Subcutaneous abdominal adipose tissue (tissue), 5 donors: Measurements from ENCODE around the gene GRPEL1.

Source experiments
- H3K27ac ChIP-seq: one replicate; pipeline ENCODE4 v1.7.0; 2013; ENCODE audit warnings: low read depth, mild to moderate bottlenecking, inconsistent platforms, low read length, moderate library complexity
- H3K27me3 ChIP-seq, 5 donors: one replicate each; pipeline ENCODE4 v1.7.0; 2013; ENCODE audit warnings: low read length in 5 of 5, inconsistent platforms in 1 of 5; ENCODE audit not compliant: control insufficient read depth in 5 of 5, insufficient read depth in 4 of 5
- H3K36me3 ChIP-seq, 5 donors: one replicate each; pipeline ENCODE4 v1.7.0; 2013; ENCODE audit warnings: low read length in 5 of 5; ENCODE audit not compliant: control insufficient read depth in 5 of 5, insufficient read depth in 5 of 5
- H3K4me1 ChIP-seq, 5 donors: one replicate each; pipeline ENCODE4 v1.7.0; 2013; ENCODE audit warnings: low read length in 5 of 5, mild to moderate bottlenecking in 3 of 5, moderate library complexity in 1 of 5; ENCODE audit not compliant: control insufficient read depth in 5 of 5, insufficient read depth in 5 of 5
- H3K4me3 ChIP-seq, 5 donors: one replicate each; pipeline ENCODE4 v1.7.0; 2013; ENCODE audit warnings: low read length in 5 of 5, low read depth in 1 of 5
- H3K9ac ChIP-seq, 5 donors: one replicate each; pipeline ENCODE4 v1.7.0; 2013; ENCODE audit warnings: low read length in 5 of 5, mild to moderate bottlenecking in 4 of 5, moderate library complexity in 3 of 5
- H3K9me3 ChIP-seq, 5 donors: one replicate each; pipeline ENCODE4 v1.7.0; 2013; ENCODE audit warnings: low read length in 5 of 5; ENCODE audit not compliant: control insufficient read depth in 5 of 5
- donor health status: healthy.
- donor health status: healthy.
- donor health status: healthy.
- donor health status: healthy.
- donor health status: healthy.

GRPEL1 gene

GRCh38 chr4:7077371-7077770 is 9.5 kb upstream of the GRPEL1 start:
- no peak overlapping the region for H3K27ac ChIP-seq
- H3K9me3 ChIP-seq = no peaks in the 10 kb centered on the region
- no peaks in the 10 kb centered on the region for H3K27me3 ChIP-seq
- H3K4me1 ChIP-seq = no peaks in the 10 kb centered on the region
- no peaks in the 10 kb centered on the region for H3K36me3 ChIP-seq
- no peak overlapping the region for H3K4me3 ChIP-seq
- no peak overlapping the region for H3K9ac ChIP-seq

- Histone ChIP-seq H3K27ac (no peak overlapping the region), H3K36me3 (no peaks in the 10 kb centered on the region), H3K9me3 (no peaks in the 10 kb centered on the region), H3K4me3 (no peak overlapping the region), H3K9ac (no peak overlapping the region), H3K4me1 (no peaks in the 10 kb centered on the region), H3K27me3 (no peaks in the 10 kb centered on the region)
Observed at GRCh38 chr4:7076696-7077082, 8.8 kb upstream of the GRPEL1 start.

- no peak overlapping the region for H3K27ac ChIP-seq
- H3K9ac ChIP-seq = no peak overlapping the region
- no peaks in the 10 kb centered on the region for H3K36me3 ChIP-seq
- H3K9me3 ChIP-seq = no peaks in the 10 kb centered on the region
- H3K4me1 ChIP-seq = no peaks in the 10 kb centered on the region
- peaks cover 0 to 2% (median 0%) of the 10 kb centered on the region in 5 donors for H3K27me3 ChIP-seq
- H3K4me3 ChIP-seq = no peak overlapping the region
Observed at GRCh38 chr4:7075962-7076695, 8.3 kb upstream of the GRPEL1 start.

GRCh38 chr4:7074426-7074825 is 6.6 kb upstream of the GRPEL1 start:
- Histone ChIP-seq H3K36me3 (no peaks in the 10 kb centered on the region), H3K4me1 (peaks cover 0 to 5% (median 2%) of the 10 kb centered on the region in 5 donors), H3K4me3 (no peak overlapping the region), H3K9ac (no peak overlapping the region), H3K27me3 (peaks cover 0 to 2% (median 0%) of the 10 kb centered on the region in 5 donors), H3K27ac (no peak overlapping the region), H3K9me3 (no peaks in the 10 kb centered on the region)

GRCh38 chr4:7073526-7074390 is 5.9 kb upstream of the GRPEL1 start:
- H3K9me3 ChIP-seq = no peaks in the 10 kb centered on the region
- H3K4me3 ChIP-seq = no peak overlapping the region
- no peak overlapping the region for H3K9ac ChIP-seq
- H3K36me3 ChIP-seq = no peaks in the 10 kb centered on the region
- H3K4me1 ChIP-seq = peaks cover 2 to 9% (median 7%) of the 10 kb centered on the region in 5 donors
- H3K27me3 ChIP-seq = peaks cover 0 to 2% (median 0%) of the 10 kb centered on the region in 5 donors
- no peak overlapping the region for H3K27ac ChIP-seq

GRCh38 chr4:7073059-7073458 is 5.2 kb upstream of the GRPEL1 start:
- H3K36me3 ChIP-seq = no peaks in the 10 kb centered on the region
- peaks cover 0 to 2% (median 0%) of the 10 kb centered on the region in 5 donors for H3K27me3 ChIP-seq
- no peaks in the 10 kb centered on the region for H3K9me3 ChIP-seq
- H3K27ac ChIP-seq = no peak overlapping the region
- H3K4me3 ChIP-seq = no peak overlapping the region
- peaks cover 2 to 14% (median 11%) of the 10 kb centered on the region in 5 donors for H3K4me1 ChIP-seq
- H3K9ac ChIP-seq = no peak overlapping the region

- Histone ChIP-seq H3K36me3 (no peaks in the 10 kb centered on the region), H3K4me1 (peaks cover 5 to 29% (median 26%) of the 10 kb centered on the region in 5 donors), H3K9me3 (no peaks in the 10 kb centered on the region), H3K27me3 (peaks cover 0 to 2% (median 0%) of the 10 kb centered on the region in 5 donors), H3K9ac (no peak overlapping the region), H3K4me3 (no peak overlapping the region), H3K27ac (no peak overlapping the region)
Observed at GRCh38 chr4:7070729-7071511, 3.1 kb upstream of the GRPEL1 start.

- Histone ChIP-seq H3K27ac (peak overlapping the region; percentile 85), H3K36me3 (peaks cover 0 to 10% (median 3%) of the 10 kb centered on the region in 5 donors), H3K27me3 (peaks cover 0 to 2% (median 0%) of the 10 kb centered on the region in 5 donors)
Observed at GRCh38 chr4:7068883-7069282, 1.0 kb upstream of the GRPEL1 start.

GRCh38 chr4:7068279-7068842 is 497 bp upstream of the GRPEL1 start:
- Histone ChIP-seq H3K36me3 (peaks cover 0 to 15% (median 8%) of the 10 kb centered on the region in 5 donors), H3K9ac (peak overlapping the region; percentile 74 to 87 (median 83)), H3K4me1 (peaks cover 5 to 31% (median 28%) of the 10 kb centered on the region in 5 donors), H3K9me3 (no peaks in the 10 kb centered on the region), H3K27ac (peak overlapping the region; percentile 85), H3K27me3 (peaks cover 0 to 2% (median 0%) of the 10 kb centered on the region in 5 donors), H3K4me3 (peak overlapping the region; percentile 66 to 99 (median 77))

More at GRCh38 chr4:7068883-7069282, 1.0 kb upstream of the GRPEL1 start:
- Histone ChIP-seq H3K4me3 (peak overlapping the region; percentile 66 to 99 (median 77)), H3K9me3 (no peaks in the 10 kb centered on the region), H3K4me1 (peaks cover 5 to 31% (median 28%) of the 10 kb centered on the region in 5 donors), H3K9ac (peak overlapping the region; percentile 74 to 87 (median 83))
